HepG2 (cell line): ENCODE measurements around the gene PYGO2. TPM values are rescaled to one million over a fixed set of nuclear protein-coding genes. Genes with fewer than 3 reads are reported as not detected.

Experiments used
- CHCHD3 ChIP-seq: sonication (generic); formaldehyde crosslinking; IDR thresholded peaks from 2 replicates; pipeline ENCODE4 v1.8.0; 2022; ENCODE audit warnings: mild to moderate bottlenecking, missing genetic modification reagents, moderate library complexity
- CSRNP2 ChIP-seq: sonication (generic); formaldehyde crosslinking; conservative IDR thresholded peaks from 2 replicates; pipeline ENCODE4 v1.8.0; 2022; ENCODE audit warnings: low read depth, missing genetic modification reagents
- KDM5B ChIP-seq: sonication (generic); formaldehyde crosslinking; IDR thresholded peaks from 2 replicates; pipeline ENCODE4 v1.4.0; 2020; ENCODE audit warnings: missing genetic modification reagents, mild to moderate bottlenecking, borderline replicate concordance
- MATR3 ChIP-seq: sonication (generic); formaldehyde crosslinking; IDR thresholded peaks from 2 replicates; pipeline ENCODE4 v1.4.0; 2020; ENCODE audit warnings: missing genetic modification reagents
- NFATC3 ChIP-seq: sonication (generic); formaldehyde crosslinking; IDR thresholded peaks from 2 replicates; pipeline ENCODE4 v1.5.1; 2020; ENCODE audit warnings: mild to moderate bottlenecking, missing genetic modification reagents
- NFYC ChIP-seq: IDR thresholded peaks from 2 replicates; pipeline ENCODE4 v1.6.1; 2016; ENCODE audit warnings: missing genetic modification reagents, missing compliant biosample characterization
- NONO ChIP-seq, 2 experiments: fragments of 450-650 bp in 1 of 2; sonication (generic) in 1 of 2; formaldehyde crosslinking in 1 of 2; IDR thresholded peaks in 1 of 2; conservative IDR thresholded peaks in 1 of 2; 2 replicates each; pipeline versions ENCODE4 v1.6.1 to v1.8.0; 2017 to 2022; ENCODE audit warnings: mild to moderate bottlenecking in 1 of 2, missing genetic modification reagents in 1 of 2, moderate library complexity in 1 of 2
- RCOR2 ChIP-seq: IDR thresholded peaks from 2 replicates; pipeline ENCODE4 v1.6.1; 2016; ENCODE audit warnings: missing biosample characterization, missing genetic modification reagents
- SNAI1 ChIP-seq: sonication (generic); formaldehyde crosslinking; IDR thresholded peaks from 2 replicates; pipeline ENCODE4 v1.5.0; 2020; ENCODE audit warnings: mild to moderate bottlenecking, missing genetic modification reagents, borderline replicate concordance
- SNRNP70 ChIP-seq: fragments of 200-400 bp; formaldehyde crosslinking; IDR thresholded peaks from 2 replicates; pipeline ENCODE4 v1.6.1; 2017; ENCODE audit warnings: mild to moderate bottlenecking, low read depth, low read length, moderate library complexity
- UBTF ChIP-seq: sonication (generic); formaldehyde crosslinking; IDR thresholded peaks from 2 replicates; pipeline ENCODE4 v1.4.0; 2020; ENCODE audit warnings: mild to moderate bottlenecking, missing genetic modification reagents
- ZNF124 ChIP-seq: sonication (generic); formaldehyde crosslinking; IDR thresholded peaks from 2 replicates; pipeline ENCODE4 v1.4.0; 2020; ENCODE audit warnings: missing genetic modification reagents
- ZNF766 ChIP-seq: sonication (generic); formaldehyde crosslinking; IDR thresholded peaks from 2 replicates; pipeline ENCODE4 v1.5.0; 2020; ENCODE audit warnings: missing genetic modification reagents, borderline replicate concordance
- ZNF770 ChIP-seq: sonication (generic); formaldehyde crosslinking; IDR thresholded peaks from 2 replicates; pipeline ENCODE4 v1.5.0; 2020; ENCODE audit warnings: mild to moderate bottlenecking, missing genetic modification reagents
- polyA plus RNA-seq, 8 experiments: library from polyadenylated mRNA; depleted of rRNA in 3 of 8; stranded (reverse) in 7 of 8; unstranded in 1 of 8; fragments of >200 nt; fragmentation: Illumina TruSeq in 4 of 8; extraction: Trizol in 4 of 8; gene quantifications; 2 replicates each; pipeline versions ENCODE4 v1.2.1 to v1.2.3, GENCODE V29; 2011 to 2016; ENCODE audit warnings: low read depth in 4 of 8, missing spikeins in 1 of 8, mixed read lengths in 1 of 8; ENCODE audit not compliant: insufficient read depth in 1 of 8
- total RNA-seq, 5 experiments: library from RNA; depleted of rRNA; stranded (reverse); fragments of >200 nt; fragmentation: Illumina TruSeq; extraction: Trizol; gene quantifications; 2 replicates each; pipeline ENCODE4 v1.2.3, GENCODE V29; 2016; ENCODE audit warnings: low read depth in 1 of 5
- TF ChIP-seq, protein P1 (sequence below): sonication (generic); formaldehyde crosslinking; conservative IDR thresholded peaks from 2 replicates; pipeline ENCODE4 v1.4.0; 2020; ENCODE audit warnings: mild to moderate bottlenecking, missing genetic modification reagents, moderate library complexity
- TF ChIP-seq, protein P2 (sequence below): sonication (generic); formaldehyde crosslinking; IDR thresholded peaks from 2 replicates; pipeline ENCODE4 v1.4.0; 2020; ENCODE audit warnings: missing genetic modification reagents

The PYGO2 gene
- total and polyA plus RNA-seq, 2 of the 13 experiments (the other 11 are each of a cell fraction or from before 2014, with no cell fraction given), result 20.3 to 21.8 TPM

DNA sequence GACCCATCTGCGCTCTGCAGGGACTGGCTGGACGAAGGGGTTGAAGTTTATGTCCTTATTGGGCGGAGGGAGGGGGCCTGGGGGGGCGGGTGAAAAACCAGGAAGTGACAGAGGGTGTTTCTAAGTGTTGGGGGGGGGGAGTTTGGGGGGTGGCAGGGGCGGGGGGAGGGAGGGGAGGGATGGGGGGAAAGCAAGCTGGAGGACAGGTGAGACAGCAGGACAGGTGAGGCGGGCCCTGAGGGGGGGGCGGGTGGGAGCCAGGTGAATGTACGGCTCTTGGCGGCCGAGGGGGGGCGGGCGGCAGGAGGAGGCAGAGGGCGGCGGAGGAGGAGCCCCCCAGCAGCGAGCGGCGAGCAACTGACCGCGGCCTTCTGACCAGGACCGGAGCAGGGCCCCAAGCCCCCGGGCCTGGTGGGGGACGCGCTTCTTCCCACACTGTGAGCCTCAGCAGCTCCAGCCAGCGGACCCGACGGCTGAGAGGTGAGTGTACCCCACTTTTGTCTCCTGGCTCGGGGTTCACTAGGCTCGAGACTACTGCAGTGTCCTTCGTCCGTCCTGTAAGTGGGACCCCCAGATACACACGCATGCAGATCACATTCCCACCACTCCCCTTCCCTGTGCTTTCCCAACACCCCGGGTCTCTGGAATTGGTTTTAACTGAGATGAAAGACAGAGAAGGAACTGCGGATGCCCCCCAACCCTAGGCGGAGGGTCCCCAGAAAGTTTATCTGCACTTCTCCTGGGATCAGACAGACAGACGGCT, 41.1 kb upstream of the PYGO2 start, which contains the start of gene ZBTB7B (continued):
- no peak for TF ChIP-seq ZNF766 (CRISPR knock-in tag)
- no peak for TF ChIP-seq NFATC3 (CRISPR knock-in tag)
- TF ChIP-seq CSRNP2 (CRISPR knock-in tag), result no peak
- TF ChIP-seq UBTF (CRISPR knock-in tag), result 0 out of 2 replicates have a peak, but pooled peaks have one; percentile 21
- TF ChIP-seq SNAI1, result no peak
- TF ChIP-seq, protein P1, sequence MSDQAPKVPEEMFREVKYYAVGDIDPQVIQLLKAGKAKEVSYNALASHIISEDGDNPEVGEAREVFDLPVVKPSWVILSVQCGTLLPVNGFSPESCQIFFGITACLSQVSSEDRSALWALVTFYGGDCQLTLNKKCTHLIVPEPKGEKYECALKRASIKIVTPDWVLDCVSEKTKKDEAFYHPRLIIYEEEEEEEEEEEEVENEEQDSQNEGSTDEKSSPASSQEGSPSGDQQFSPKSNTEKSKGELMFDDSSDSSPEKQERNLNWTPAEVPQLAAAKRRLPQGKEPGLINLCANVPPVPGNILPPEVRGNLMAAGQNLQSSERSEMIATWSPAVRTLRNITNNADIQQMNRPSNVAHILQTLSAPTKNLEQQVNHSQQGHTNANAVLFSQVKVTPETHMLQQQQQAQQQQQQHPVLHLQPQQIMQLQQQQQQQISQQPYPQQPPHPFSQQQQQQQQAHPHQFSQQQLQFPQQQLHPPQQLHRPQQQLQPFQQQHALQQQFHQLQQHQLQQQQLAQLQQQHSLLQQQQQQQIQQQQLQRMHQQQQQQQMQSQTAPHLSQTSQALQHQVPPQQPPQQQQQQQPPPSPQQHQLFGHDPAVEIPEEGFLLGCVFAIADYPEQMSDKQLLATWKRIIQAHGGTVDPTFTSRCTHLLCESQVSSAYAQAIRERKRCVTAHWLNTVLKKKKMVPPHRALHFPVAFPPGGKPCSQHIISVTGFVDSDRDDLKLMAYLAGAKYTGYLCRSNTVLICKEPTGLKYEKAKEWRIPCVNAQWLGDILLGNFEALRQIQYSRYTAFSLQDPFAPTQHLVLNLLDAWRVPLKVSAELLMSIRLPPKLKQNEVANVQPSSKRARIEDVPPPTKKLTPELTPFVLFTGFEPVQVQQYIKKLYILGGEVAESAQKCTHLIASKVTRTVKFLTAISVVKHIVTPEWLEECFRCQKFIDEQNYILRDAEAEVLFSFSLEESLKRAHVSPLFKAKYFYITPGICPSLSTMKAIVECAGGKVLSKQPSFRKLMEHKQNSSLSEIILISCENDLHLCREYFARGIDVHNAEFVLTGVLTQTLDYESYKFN (CRISPR knock-in tag), result no peak
- no peak for TF ChIP-seq NFYC
- no peak for TF ChIP-seq SNRNP70
- no peak for TF ChIP-seq NONO (IDR thresholded peaks at IDR 0.05)
- TF ChIP-seq NONO (CRISPR knock-in tag; conservative IDR thresholded peaks at IDR 0.05), result no peak
- TF ChIP-seq KDM5B (CRISPR knock-in tag), result 0 out of 2 replicates have a peak, but pooled peaks have one; percentile 38
- TF ChIP-seq CHCHD3 (CRISPR knock-in tag), result no peak
- TF ChIP-seq MATR3, result no peak
- no peak for TF ChIP-seq ZNF770 (CRISPR knock-in tag)
- TF ChIP-seq, protein P2, sequence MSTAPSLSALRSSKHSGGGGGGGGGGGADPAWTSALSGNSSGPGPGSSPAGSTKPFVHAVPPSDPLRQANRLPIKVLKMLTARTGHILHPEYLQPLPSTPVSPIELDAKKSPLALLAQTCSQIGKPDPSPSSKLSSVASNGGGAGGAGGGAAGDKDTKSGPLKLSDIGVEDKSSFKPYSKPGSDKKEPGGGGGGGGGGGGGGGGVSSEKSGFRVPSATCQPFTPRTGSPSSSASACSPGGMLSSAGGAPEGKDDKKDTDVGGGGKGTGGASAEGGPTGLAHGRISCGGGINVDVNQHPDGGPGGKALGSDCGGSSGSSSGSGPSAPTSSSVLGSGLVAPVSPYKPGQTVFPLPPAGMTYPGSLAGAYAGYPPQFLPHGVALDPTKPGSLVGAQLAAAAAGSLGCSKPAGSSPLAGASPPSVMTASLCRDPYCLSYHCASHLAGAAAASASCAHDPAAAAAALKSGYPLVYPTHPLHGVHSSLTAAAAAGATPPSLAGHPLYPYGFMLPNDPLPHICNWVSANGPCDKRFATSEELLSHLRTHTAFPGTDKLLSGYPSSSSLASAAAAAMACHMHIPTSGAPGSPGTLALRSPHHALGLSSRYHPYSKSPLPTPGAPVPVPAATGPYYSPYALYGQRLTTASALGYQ (CRISPR knock-in tag), result 0 out of 2 replicates have a peak, but pooled peaks have one; percentile 4
- no peak for TF ChIP-seq RCOR2 (CRISPR knock-in tag)
- TF ChIP-seq ZNF124 (CRISPR knock-in tag), result no peak
